ENCODE data around the gene KCNQ4.

The KCNQ4 gene

DNA sequence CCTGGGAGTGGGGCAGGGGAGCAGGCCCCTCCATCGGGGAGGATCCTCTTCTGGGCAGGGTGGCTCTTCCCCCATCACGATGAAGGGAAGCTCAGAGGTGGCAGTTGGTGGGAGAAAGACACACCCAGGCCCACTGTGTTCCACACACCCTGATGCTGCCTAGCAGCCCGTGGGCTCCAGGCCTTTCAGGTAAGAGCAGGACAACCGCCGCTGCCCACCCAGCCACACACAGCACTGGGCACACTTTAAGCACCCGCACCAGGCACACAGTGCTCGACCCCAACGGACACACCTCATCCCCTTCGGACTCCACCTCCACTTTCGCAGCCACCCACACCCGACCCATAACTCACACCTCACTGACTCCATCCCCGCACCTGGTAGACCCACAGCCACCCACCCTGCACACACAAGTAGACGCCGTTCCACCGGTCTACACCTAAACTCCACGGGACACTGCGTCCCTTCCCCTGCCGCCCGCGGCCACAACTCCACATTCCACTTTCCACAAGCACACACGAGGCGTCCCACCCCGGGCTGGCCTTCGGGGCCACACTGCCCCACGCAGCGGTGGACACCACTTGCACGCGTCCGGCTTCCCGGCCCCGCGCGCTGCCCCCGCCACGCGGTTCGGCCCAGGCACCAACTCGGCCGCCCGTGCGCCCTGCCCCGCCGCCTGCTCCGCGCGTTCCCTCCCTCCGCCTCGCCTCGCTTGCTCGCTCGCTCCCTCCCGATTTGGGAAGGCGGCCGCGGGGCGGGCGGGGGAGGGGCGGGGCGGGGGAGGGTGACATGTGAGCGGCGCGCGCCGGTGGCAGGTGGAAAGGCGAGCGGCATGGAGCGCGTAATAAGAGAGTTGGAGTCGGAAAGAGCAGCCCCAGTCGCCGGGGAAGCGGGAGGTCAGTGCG lies at the start of gene KCNQ4:
TSS of gene KCNQ4 (plus strand) at position 787 of the 905 bp plus-strand sequence. CDS start 307 bp downstream, outside the sequence.
- Histone ChIP-seq H3K36me3 (ENCODE audit: control insufficient read depth in 2 of 2, insufficient read depth in 2 of 2, low read length in 2 of 2) (no peaks in the 10 kb centered on the region), H3K27me3 (ENCODE audit: control insufficient read depth in 1 of 2, insufficient read depth in 2 of 2, low read length in 2 of 2) (no peaks in the 10 kb centered on the region), H3K4me3 (ENCODE audit: low read length in 2 of 2) (peak within 1 kb of the TSS; percentile 77), H3K4me1 (ENCODE audit: control insufficient read depth, insufficient read depth, low read length) (peaks cover 54% of the 10 kb centered on the region), H3K9ac (ENCODE audit: low read length in 2 of 2) (peak within 1 kb of the TSS; percentile 64 to 80), H3K27ac (ENCODE audit: low read length) (peak within 1 kb of the TSS; percentile 81), H3K9me3 (ENCODE audit: control insufficient read depth in 2 of 2, low read length in 2 of 2) (no peaks in the 10 kb centered on the region)

DNA sequence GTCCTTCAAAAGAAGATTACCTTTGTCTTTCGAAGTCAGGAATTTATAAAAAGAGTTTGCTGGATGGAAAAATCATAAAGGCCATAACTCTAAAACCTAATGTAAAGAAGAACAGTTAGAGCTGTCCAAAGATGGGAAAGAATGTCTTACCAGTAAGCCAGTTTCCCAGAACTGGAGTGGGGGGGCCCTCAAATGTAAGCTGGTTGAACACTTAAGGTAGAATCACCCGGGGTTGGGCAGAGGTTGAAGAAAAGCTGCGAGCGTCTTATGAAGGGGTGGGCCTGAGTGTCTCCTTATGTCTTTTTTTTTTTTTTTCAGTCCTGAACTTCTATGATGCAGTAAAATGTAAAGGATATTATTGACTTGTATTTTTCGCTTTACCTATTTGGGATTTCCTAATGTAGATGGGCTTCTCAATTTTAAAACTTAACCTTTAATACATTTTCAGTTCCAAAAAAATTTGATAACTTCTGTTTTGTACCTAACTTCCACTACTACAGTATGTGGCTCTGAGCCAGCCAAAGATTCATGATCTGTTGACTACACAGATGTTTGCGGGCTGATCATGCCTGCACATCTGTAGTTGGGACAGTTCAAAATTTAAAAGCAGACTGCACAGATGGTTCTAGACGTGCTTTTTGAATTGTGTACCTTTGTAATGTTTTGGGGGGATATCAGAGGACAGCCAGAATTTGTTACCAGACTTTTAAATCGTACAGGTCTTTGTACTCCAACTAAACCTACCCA lies 48.5 kb upstream of the KCNQ4 start:
- Histone ChIP-seq H3K36me3 (ENCODE audit: control insufficient read depth in 2 of 2, insufficient read depth in 2 of 2, low read length in 2 of 2) (peaks cover 7 to 10% of the 10 kb centered on the region in 2 donors), H3K27ac (ENCODE audit: low read length) (no peak overlapping the region), H3K9me3 (ENCODE audit: control insufficient read depth in 2 of 2, low read length in 2 of 2) (no peaks in the 10 kb centered on the region), H3K4me1 (ENCODE audit: control insufficient read depth, insufficient read depth, low read length) (peaks cover 18% of the 10 kb centered on the region), H3K27me3 (ENCODE audit: control insufficient read depth in 1 of 2, insufficient read depth in 2 of 2, low read length in 2 of 2) (no peaks in the 10 kb centered on the region), H3K9ac (ENCODE audit: low read length in 2 of 2) (no peak overlapping the region), H3K4me3 (ENCODE audit: low read length in 2 of 2) (no peak overlapping the region)

- Histone ChIP-seq H3K27me3 (ENCODE audit: control insufficient read depth in 1 of 2, insufficient read depth in 2 of 2, low read length in 2 of 2) (no peaks in the 10 kb centered on the region), H3K9me3 (ENCODE audit: control insufficient read depth in 2 of 2, low read length in 2 of 2) (no peaks in the 10 kb centered on the region), H3K27ac (ENCODE audit: low read length) (peak overlapping the region; percentile 41), H3K4me3 (ENCODE audit: low read length in 2 of 2) (no peak overlapping the region), H3K4me1 (ENCODE audit: control insufficient read depth, insufficient read depth, low read length) (peaks cover 16% of the 10 kb centered on the region), H3K9ac (ENCODE audit: low read length in 2 of 2) (peak overlapping the region in 1 of 2 donors; percentile 40), H3K36me3 (ENCODE audit: control insufficient read depth in 2 of 2, insufficient read depth in 2 of 2, low read length in 2 of 2) (peaks cover 7% of the 10 kb centered on the region in 2 donors)
Observed at GRCh38 chr1:40736085-40736531, 47.5 kb upstream of the KCNQ4 start.

DNA sequence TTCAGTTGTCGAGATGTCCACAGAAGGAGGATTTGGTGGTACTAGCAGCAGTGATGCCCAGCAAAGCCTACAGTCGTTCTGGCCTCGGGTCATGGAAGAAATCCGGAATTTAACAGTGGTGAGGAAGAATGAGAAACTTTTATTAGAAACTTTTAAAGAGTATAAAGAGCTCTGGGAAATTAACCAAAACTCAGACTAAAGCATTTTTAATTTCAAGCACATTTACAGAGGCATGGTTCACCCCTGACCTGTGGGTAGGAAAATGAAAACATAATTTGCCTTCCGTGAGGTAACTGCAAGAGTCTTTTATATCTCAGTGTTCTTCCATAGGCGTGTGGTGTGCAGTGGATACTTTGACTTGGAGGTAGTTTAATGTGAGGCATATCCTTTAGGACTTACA lies 44.8 kb upstream of the KCNQ4 start:
- Histone ChIP-seq H3K4me3 (ENCODE audit: low read length in 2 of 2) (no peak overlapping the region), H3K27ac (ENCODE audit: low read length) (no peak overlapping the region), H3K9me3 (ENCODE audit: control insufficient read depth in 2 of 2, low read length in 2 of 2) (no peaks in the 10 kb centered on the region), H3K36me3 (ENCODE audit: control insufficient read depth in 2 of 2, insufficient read depth in 2 of 2, low read length in 2 of 2) (peaks cover 11 to 16% of the 10 kb centered on the region in 2 donors), H3K9ac (ENCODE audit: low read length in 2 of 2) (no peak overlapping the region), H3K4me1 (ENCODE audit: control insufficient read depth, insufficient read depth, low read length) (peaks cover 13% of the 10 kb centered on the region), H3K27me3 (ENCODE audit: control insufficient read depth in 1 of 2, insufficient read depth in 2 of 2, low read length in 2 of 2) (no peaks in the 10 kb centered on the region)

DNA sequence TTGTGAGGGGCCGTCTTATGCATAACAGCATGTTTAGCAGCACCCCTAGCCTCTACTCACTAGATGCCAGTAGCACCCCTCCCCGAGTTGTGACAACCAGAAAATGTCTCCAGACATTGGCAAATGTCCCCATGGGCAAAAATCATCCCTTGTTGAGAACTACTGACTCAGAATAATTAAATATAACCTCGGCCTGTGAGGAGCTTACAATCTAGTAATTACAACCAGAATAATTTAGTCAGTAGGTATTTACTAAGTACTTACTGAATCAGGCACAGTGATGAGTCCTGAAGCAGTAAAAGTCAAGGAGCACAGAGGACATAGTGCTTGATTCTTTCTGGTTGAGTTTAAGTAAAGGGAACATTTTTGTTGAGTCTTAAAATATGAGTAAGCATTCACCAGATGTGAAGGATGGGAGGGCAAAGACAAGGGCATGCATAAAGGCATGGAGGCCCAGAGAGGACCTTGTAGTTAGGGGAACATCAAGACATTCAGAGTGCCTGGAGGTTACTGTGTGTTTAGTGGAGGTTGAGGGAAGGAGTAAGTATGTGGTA lies 44.1 kb upstream of the KCNQ4 start:
- Histone ChIP-seq H3K4me1 (ENCODE audit: control insufficient read depth, insufficient read depth, low read length) (peaks cover 13% of the 10 kb centered on the region), H3K9me3 (ENCODE audit: control insufficient read depth in 2 of 2, low read length in 2 of 2) (no peaks in the 10 kb centered on the region), H3K36me3 (ENCODE audit: control insufficient read depth in 2 of 2, insufficient read depth in 2 of 2, low read length in 2 of 2) (peaks cover 15 to 18% of the 10 kb centered on the region in 2 donors), H3K27me3 (ENCODE audit: control insufficient read depth in 1 of 2, insufficient read depth in 2 of 2, low read length in 2 of 2) (no peaks in the 10 kb centered on the region), H3K9ac (ENCODE audit: low read length in 2 of 2) (no peak overlapping the region), H3K27ac (ENCODE audit: low read length) (peak overlapping the region; percentile 33), H3K4me3 (ENCODE audit: low read length in 2 of 2) (no peak overlapping the region)

DNA sequence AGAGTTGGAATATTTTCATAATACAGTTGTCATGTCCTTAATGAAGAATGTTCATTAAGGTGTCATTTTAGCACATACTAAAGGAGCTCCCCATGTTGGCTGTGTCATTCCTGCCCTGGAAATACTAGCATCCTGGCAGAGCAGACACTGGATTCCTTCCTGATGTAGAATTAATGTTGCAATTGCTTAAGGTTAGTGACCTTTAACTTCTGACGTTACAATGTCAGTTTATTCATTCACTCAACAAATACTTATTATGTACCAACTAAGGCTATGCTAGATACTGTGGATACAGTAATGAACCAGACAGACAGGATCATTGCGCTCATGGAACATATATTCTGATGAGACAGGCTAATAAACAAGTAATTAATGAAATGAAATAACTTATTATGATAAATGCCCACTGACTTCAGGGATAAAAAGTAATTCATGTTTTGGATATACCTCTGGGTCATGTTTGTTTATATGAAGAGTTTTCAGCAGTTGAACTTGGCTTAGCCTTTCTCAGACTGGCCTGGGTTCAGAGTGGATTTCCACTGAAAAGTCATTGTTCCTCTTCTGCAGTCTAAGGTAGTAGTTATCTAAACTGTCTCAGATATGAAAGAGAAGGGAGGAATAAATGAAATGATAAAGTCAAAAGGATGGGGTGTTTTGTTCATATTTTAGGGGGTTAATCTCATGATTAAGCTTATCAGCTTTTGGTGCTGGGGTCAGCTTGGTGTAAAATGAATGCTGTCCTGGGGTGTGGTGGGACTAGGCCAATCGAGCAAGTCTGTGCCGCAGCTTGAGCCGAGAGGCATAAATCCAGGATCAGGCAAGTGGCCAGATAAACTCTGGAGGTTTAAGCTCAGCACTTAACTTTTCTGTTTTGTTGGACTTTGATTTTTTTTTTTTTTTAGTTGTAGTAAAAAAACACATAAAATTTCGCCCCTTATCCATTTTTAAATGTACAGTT lies 43.3 kb upstream of the KCNQ4 start:
- Histone ChIP-seq H3K36me3 (ENCODE audit: control insufficient read depth in 2 of 2, insufficient read depth in 2 of 2, low read length in 2 of 2) (peaks cover 15 to 18% of the 10 kb centered on the region in 2 donors), H3K4me3 (ENCODE audit: low read length in 2 of 2) (peak overlapping the region in 1 of 2 donors; percentile 28), H3K27me3 (ENCODE audit: control insufficient read depth in 1 of 2, insufficient read depth in 2 of 2, low read length in 2 of 2) (no peaks in the 10 kb centered on the region), H3K4me1 (ENCODE audit: control insufficient read depth, insufficient read depth, low read length) (peaks cover 10% of the 10 kb centered on the region), H3K9me3 (ENCODE audit: control insufficient read depth in 2 of 2, low read length in 2 of 2) (no peaks in the 10 kb centered on the region), H3K9ac (ENCODE audit: low read length in 2 of 2) (no peak overlapping the region), H3K27ac (ENCODE audit: low read length) (peak overlapping the region; percentile 33)

DNA sequence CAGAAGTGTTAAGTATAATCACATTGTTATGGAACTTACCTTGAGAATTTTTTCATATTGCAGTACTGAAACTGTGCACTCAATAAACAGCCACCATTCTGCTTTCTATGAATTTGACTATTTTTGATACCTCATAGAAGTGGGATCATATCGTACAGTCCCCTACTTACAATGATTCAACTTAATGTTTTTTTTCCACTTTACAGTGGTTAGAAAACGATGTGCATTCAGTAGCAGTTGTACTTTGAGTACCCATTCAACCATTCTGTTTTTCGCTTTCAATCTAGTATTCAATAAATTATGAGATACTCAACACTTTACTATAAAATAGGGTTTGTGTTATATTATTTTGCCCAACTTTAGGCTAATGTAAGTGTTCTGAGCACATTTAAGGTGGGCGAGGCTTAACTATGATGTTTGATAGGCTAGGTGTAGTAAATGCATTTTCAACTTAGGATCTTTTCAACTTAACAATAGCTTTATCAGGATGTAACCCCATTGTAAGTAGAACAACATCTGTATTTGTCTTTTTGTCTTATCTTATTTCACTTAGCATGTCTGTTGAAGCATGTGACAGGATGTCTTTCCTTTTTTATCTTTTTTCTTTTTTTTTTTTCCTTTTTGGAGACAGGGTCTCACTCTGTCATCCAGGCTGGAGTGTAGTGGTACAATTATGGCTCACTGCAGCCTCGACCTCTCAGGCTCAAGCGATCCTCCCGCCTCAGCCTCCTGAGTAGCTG lies 42.4 kb upstream of the KCNQ4 start:
- no peaks in the 10 kb centered on the region for H3K9me3 ChIP-seq (ENCODE audit: control insufficient read depth in 2 of 2, low read length in 2 of 2)
- no peaks in the 10 kb centered on the region for H3K27me3 ChIP-seq (ENCODE audit: control insufficient read depth in 1 of 2, insufficient read depth in 2 of 2, low read length in 2 of 2)
- peaks cover 12% of the 10 kb centered on the region for H3K4me1 ChIP-seq (ENCODE audit: control insufficient read depth, insufficient read depth, low read length)
- H3K27ac ChIP-seq (ENCODE audit: low read length) = no peak overlapping the region
- H3K9ac ChIP-seq (ENCODE audit: low read length in 2 of 2) = no peak overlapping the region
- peaks cover 15 to 18% of the 10 kb centered on the region in 2 donors for H3K36me3 ChIP-seq (ENCODE audit: control insufficient read depth in 2 of 2, insufficient read depth in 2 of 2, low read length in 2 of 2)
- H3K4me3 ChIP-seq (ENCODE audit: low read length in 2 of 2) = no peak overlapping the region

- H3K4me1 ChIP-seq (ENCODE audit: control insufficient read depth, insufficient read depth, low read length) = peaks cover 8% of the 10 kb centered on the region
- no peaks in the 10 kb centered on the region for H3K9me3 ChIP-seq (ENCODE audit: control insufficient read depth in 2 of 2, low read length in 2 of 2)
- H3K9ac ChIP-seq (ENCODE audit: low read length in 2 of 2) = no peak overlapping the region
- H3K36me3 ChIP-seq (ENCODE audit: control insufficient read depth in 2 of 2, insufficient read depth in 2 of 2, low read length in 2 of 2) = peaks cover 15 to 18% of the 10 kb centered on the region in 2 donors
- no peak overlapping the region for H3K4me3 ChIP-seq (ENCODE audit: low read length in 2 of 2)
- no peak overlapping the region for H3K27ac ChIP-seq (ENCODE audit: low read length)
- no peaks in the 10 kb centered on the region for H3K27me3 ChIP-seq (ENCODE audit: control insufficient read depth in 1 of 2, insufficient read depth in 2 of 2, low read length in 2 of 2)
Observed at GRCh38 chr1:40742363-40743061, 41.1 kb upstream of the KCNQ4 start.

DNA sequence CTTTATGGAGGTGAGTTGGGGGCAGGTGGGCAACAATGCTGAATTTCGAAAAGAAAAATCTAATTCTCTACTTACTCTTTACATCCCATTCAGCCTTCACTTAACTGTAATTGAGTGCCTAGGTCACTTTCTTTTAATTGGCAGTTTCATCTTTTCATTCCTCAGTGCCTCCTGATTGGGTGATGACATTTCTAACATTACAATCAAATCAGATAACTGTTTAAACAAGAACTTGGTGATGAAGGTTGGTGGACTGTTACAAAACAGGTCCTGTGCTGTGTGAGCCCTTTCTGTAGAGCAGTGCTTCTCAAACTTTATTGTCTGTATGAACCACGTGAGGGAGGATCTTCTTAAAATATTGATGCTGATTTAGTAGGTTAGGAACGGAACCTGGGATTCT lies 40.1 kb upstream of the KCNQ4 start:
- H3K9ac ChIP-seq (ENCODE audit: low read length in 2 of 2) = no peak overlapping the region
- no peak overlapping the region for H3K4me3 ChIP-seq (ENCODE audit: low read length in 2 of 2)
- H3K36me3 ChIP-seq (ENCODE audit: control insufficient read depth in 2 of 2, insufficient read depth in 2 of 2, low read length in 2 of 2) = peaks cover 20 to 23% of the 10 kb centered on the region in 2 donors
- H3K27me3 ChIP-seq (ENCODE audit: control insufficient read depth in 1 of 2, insufficient read depth in 2 of 2, low read length in 2 of 2) = no peaks in the 10 kb centered on the region
- no peaks in the 10 kb centered on the region for H3K9me3 ChIP-seq (ENCODE audit: control insufficient read depth in 2 of 2, low read length in 2 of 2)
- H3K27ac ChIP-seq (ENCODE audit: low read length) = no peak overlapping the region
- H3K4me1 ChIP-seq (ENCODE audit: control insufficient read depth, insufficient read depth, low read length) = peaks cover 8% of the 10 kb centered on the region
